Neural cell (in vitro differentiated cells): Measurements from ENCODE around the gene ARHGEF17. TPM values are rescaled to one million over a fixed set of nuclear protein-coding genes. Genes with fewer than 3 reads are reported as not detected.

Experiments used
- H2AFZ ChIP-seq: fragments of 200-600, 300-800 bp; sonication (generic), shearing (Covaris generic); 2 replicates; pipeline ENCODE4 v1.6.0; 2014; ENCODE audit warnings: low read depth, mild to moderate bottlenecking, antibody characterized with exemption, low read length, moderate library complexity
- H3F3A ChIP-seq: fragments of 200-600 bp; shearing (Covaris generic); 2 replicates; pipeline ENCODE4 v1.6.1; 2016; ENCODE audit warnings: mild to moderate bottlenecking, moderate library complexity, mixed read lengths, antibody characterized with exemption, low read length; ENCODE audit not compliant: insufficient read depth, poor library complexity, severe bottlenecking
- H3K27ac ChIP-seq: fragments of 200-600, 300-800 bp; sonication (generic), shearing (Covaris generic); 2 replicates; pipeline ENCODE4 v1.5.1; 2014; ENCODE audit warnings: mild to moderate bottlenecking, low read length, moderate library complexity
- H3K27me3 ChIP-seq: fragments of 300-800, 200-600 bp; sonication (generic), shearing (Covaris generic); 2 replicates; pipeline ENCODE4 v1.6.0; 2014; ENCODE audit warnings: mild to moderate bottlenecking, low read depth, low read length, moderate library complexity; ENCODE audit not compliant: insufficient read depth
- H3K36me3 ChIP-seq: fragments of 300-800, 200-600 bp; sonication (generic), shearing (Covaris generic); 2 replicates; pipeline ENCODE4 v1.5.1; 2014; ENCODE audit warnings: mild to moderate bottlenecking, antibody characterized with exemption, low read length, moderate library complexity; ENCODE audit not compliant: insufficient read depth
- H3K4me2 ChIP-seq: fragments of 300-800, 200-600 bp; sonication (generic), shearing (Covaris generic); 2 replicates; pipeline ENCODE4 v1.6.0; 2014; ENCODE audit warnings: mild to moderate bottlenecking, low read length
- H3K4me3 ChIP-seq: fragments of 300-800, 200-600 bp; sonication (generic), shearing (Covaris generic); 2 replicates; pipeline ENCODE4 v1.5.1; 2014; ENCODE audit warnings: mild to moderate bottlenecking, low read length, moderate library complexity
- H3K79me2 ChIP-seq: fragments of 200-600 bp; shearing (Covaris generic); replicated peaks from 2 replicates; pipeline ENCODE4 v1.6.0; 2014; ENCODE audit warnings: mild to moderate bottlenecking, low read length, moderate library complexity; ENCODE audit not compliant: insufficient read depth
- H3K9ac ChIP-seq: fragments of 300-800, 200-600 bp; sonication (generic), shearing (Covaris generic); 2 replicates; pipeline ENCODE4 v1.6.1; 2016; ENCODE audit warnings: mild to moderate bottlenecking, low read length, mixed read lengths
- H3K9me2 ChIP-seq: fragments of 200-600 bp; shearing (Covaris generic); 2 replicates; pipeline ENCODE4 v1.6.1; 2016; ENCODE audit warnings: mild to moderate bottlenecking, low read length, mixed read lengths; ENCODE audit not compliant: insufficient read depth
- H3K9me3 ChIP-seq: fragments of 200-600, 300-800 bp; sonication (generic), shearing (Covaris generic); 2 replicates; pipeline ENCODE4 v1.6.1; 2016; ENCODE audit warnings: mild to moderate bottlenecking, mixed run types, low read length, moderate library complexity, mixed read lengths
- H4K20me1 ChIP-seq: fragments of 200-600 bp; shearing (Covaris generic); 2 replicates; pipeline ENCODE4 v1.6.1; 2016; ENCODE audit warnings: mild to moderate bottlenecking, mixed run types; ENCODE audit not compliant: insufficient read depth
- CTCF ChIP-seq: fragments of 450-650 bp; IDR thresholded peaks from 2 replicates; pipeline ENCODE4 v1.5.1; 2014; ENCODE audit warnings: antibody characterized with exemption, mild to moderate bottlenecking, moderate library complexity; ENCODE audit not compliant: poor library complexity, severe bottlenecking
- EP300 ChIP-seq: fragments of 450-650 bp; conservative IDR thresholded peaks from 2 replicates; pipeline ENCODE4 v1.6.1; 2014; ENCODE audit warnings: antibody characterized with exemption, mild to moderate bottlenecking, moderate library complexity; ENCODE audit not compliant: poor library complexity, severe bottlenecking
- EZH2 ChIP-seq: fragments of 200-600, 300-800 bp; shearing (Covaris generic), sonication (generic); IDR thresholded peaks from 2 replicates; pipeline ENCODE4 v1.6.1; 2014; ENCODE audit warnings: antibody characterized with exemption, low read length, borderline replicate concordance, mild to moderate bottlenecking; ENCODE audit not compliant: insufficient read depth, poor library complexity, severe bottlenecking
- MXI1 ChIP-seq: fragments of 450-650 bp; conservative IDR thresholded peaks from 2 replicates; pipeline ENCODE4 v1.6.1; 2014; ENCODE audit warnings: antibody characterized with exemption, mild to moderate bottlenecking; ENCODE audit not compliant: poor library complexity, severe bottlenecking
- POLR2AphosphoS5 ChIP-seq: IDR thresholded peaks from 2 replicates; pipeline ENCODE4 v1.6.1; 2012
- RAD21 ChIP-seq: fragments of 450-650 bp; conservative IDR thresholded peaks from 2 replicates; pipeline ENCODE4 v1.6.1; 2014; ENCODE audit warnings: antibody characterized with exemption, mild to moderate bottlenecking, moderate library complexity
- SMC3 ChIP-seq: fragments of 450-650 bp; conservative IDR thresholded peaks from 2 replicates; pipeline ENCODE4 v1.6.1; 2014; ENCODE audit warnings: antibody characterized with exemption, mild to moderate bottlenecking, moderate library complexity; ENCODE audit not compliant: poor library complexity
- TAF1 ChIP-seq: IDR thresholded peaks from 2 replicates; pipeline ENCODE4 v1.6.1; 2012; ENCODE audit warnings: low read depth
- polyA plus RNA-seq: library from polyadenylated mRNA; depleted of rRNA; stranded (reverse); fragments of >200 nt; gene quantifications from 2 replicates; pipeline ENCODE4 v1.2.3, GENCODE V29; 2014
- TF ChIP-seq, protein P1 (sequence below): IDR thresholded peaks from 2 replicates; pipeline ENCODE4 v1.6.1; 2012; ENCODE audit warnings: borderline replicate concordance

ARHGEF17 gene
- polyA plus RNA-seq, 1 donor from 2014 or later, result 7.9 TPM

- Histone ChIP-seq H3K9me2 (no peaks in the 10 kb centered on the region), H2AFZ (no peak overlapping the region), H4K20me1 (no peaks in the 10 kb centered on the region), H3K9me3 (no peaks in the 10 kb centered on the region), H3K4me3 (no peak overlapping the region), H3K4me2 (no peak overlapping the region), H3K9ac (no peak overlapping the region), H3K79me2 (no peaks in the 10 kb centered on the region), H3F3A (no peaks in the 10 kb centered on the region), H3K36me3 (no peaks in the 10 kb centered on the region), H3K27ac (no peak overlapping the region), H3K27me3 (no peaks in the 10 kb centered on the region)
- TF ChIP-seq POLR2AphosphoS5, result peak; percentile 35
- TF ChIP-seq RAD21, result no peak
- no peak for TF ChIP-seq EZH2
These were observed 82.8 kb downstream of the ARHGEF17 start for GRCh38 chr11:73390601-73391565.

GRCh38 chr11:73391665-73392064, 83.6 kb downstream of the ARHGEF17 start:
- Histone ChIP-seq H3K9ac (no peak overlapping the region), H3F3A (no peaks in the 10 kb centered on the region), H3K9me3 (no peaks in the 10 kb centered on the region), H3K4me2 (no peak overlapping the region), H3K9me2 (no peaks in the 10 kb centered on the region), H4K20me1 (no peaks in the 10 kb centered on the region), H3K27me3 (no peaks in the 10 kb centered on the region), H3K79me2 (no peaks in the 10 kb centered on the region), H2AFZ (no peak overlapping the region), H3K4me3 (no peak overlapping the region), H3K36me3 (no peaks in the 10 kb centered on the region), H3K27ac (no peak overlapping the region)
- TF ChIP-seq POLR2AphosphoS5 (peak; percentile 30), EZH2 (no peak), MXI1 (no peak), SMC3 (no peak), CTCF (no peak)

- H3K9me2 ChIP-seq, result no peaks in the 10 kb centered on the region
- no peak overlapping the region for H3K4me2 ChIP-seq
- H3K9ac ChIP-seq, result no peak overlapping the region
- no peaks in the 10 kb centered on the region for H3K9me3 ChIP-seq
- no peaks in the 10 kb centered on the region for H3K79me2 ChIP-seq
- H3K36me3 ChIP-seq, result no peaks in the 10 kb centered on the region
- TF ChIP-seq CTCF (no peak), MXI1 (no peak), EZH2 (no peak), POLR2AphosphoS5 (no peak), EP300 (no peak), TAF1 (no peak), RAD21 (no peak), SMC3 (no peak)
- TF ChIP-seq, protein P1, sequence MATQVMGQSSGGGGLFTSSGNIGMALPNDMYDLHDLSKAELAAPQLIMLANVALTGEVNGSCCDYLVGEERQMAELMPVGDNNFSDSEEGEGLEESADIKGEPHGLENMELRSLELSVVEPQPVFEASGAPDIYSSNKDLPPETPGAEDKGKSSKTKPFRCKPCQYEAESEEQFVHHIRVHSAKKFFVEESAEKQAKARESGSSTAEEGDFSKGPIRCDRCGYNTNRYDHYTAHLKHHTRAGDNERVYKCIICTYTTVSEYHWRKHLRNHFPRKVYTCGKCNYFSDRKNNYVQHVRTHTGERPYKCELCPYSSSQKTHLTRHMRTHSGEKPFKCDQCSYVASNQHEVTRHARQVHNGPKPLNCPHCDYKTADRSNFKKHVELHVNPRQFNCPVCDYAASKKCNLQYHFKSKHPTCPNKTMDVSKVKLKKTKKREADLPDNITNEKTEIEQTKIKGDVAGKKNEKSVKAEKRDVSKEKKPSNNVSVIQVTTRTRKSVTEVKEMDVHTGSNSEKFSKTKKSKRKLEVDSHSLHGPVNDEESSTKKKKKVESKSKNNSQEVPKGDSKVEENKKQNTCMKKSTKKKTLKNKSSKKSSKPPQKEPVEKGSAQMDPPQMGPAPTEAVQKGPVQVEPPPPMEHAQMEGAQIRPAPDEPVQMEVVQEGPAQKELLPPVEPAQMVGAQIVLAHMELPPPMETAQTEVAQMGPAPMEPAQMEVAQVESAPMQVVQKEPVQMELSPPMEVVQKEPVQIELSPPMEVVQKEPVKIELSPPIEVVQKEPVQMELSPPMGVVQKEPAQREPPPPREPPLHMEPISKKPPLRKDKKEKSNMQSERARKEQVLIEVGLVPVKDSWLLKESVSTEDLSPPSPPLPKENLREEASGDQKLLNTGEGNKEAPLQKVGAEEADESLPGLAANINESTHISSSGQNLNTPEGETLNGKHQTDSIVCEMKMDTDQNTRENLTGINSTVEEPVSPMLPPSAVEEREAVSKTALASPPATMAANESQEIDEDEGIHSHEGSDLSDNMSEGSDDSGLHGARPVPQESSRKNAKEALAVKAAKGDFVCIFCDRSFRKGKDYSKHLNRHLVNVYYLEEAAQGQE, result no peak
- H3K27ac ChIP-seq, result no peak overlapping the region
- no peak overlapping the region for H3K4me3 ChIP-seq
- H3K27me3 ChIP-seq, result no peaks in the 10 kb centered on the region
- no peaks in the 10 kb centered on the region for H3F3A ChIP-seq
- H4K20me1 ChIP-seq, result no peaks in the 10 kb centered on the region
- H2AFZ ChIP-seq, result no peak overlapping the region
These were observed 84.3 kb downstream of the ARHGEF17 start for GRCh38 chr11:73392108-73393010.
